ENCODE results near the gene RNU6-1.

The RNU6-1 gene

GRCh38 chr15:67820122-67820991 is 19.5 kb downstream of the RNU6-1 start:
- DNase-seq: no peak

- no peak for DNase-seq
Observed at GRCh38 chr15:67819636-67820035, 20.2 kb downstream of the RNU6-1 start.

GRCh38 chr15:67818464-67818863 is 21.4 kb downstream of the RNU6-1 start:
- no peak for DNase-seq

- no peak for DNase-seq
Observed at GRCh38 chr15:67816668-67817067, 23.2 kb downstream of the RNU6-1 start.

- DNase-seq: no peak
Observed at GRCh38 chr15:67815036-67815592, 24.7 kb downstream of the RNU6-1 start.

- DNase-seq: no peak
Observed at GRCh38 chr15:67813104-67813634, 26.7 kb downstream of the RNU6-1 start.

GRCh38 chr15:67812241-67812644 is 27.6 kb downstream of the RNU6-1 start:
- no peak for DNase-seq

- no peak for DNase-seq
Observed at GRCh38 chr15:67809866-67810265, 30.0 kb downstream of the RNU6-1 start.

GRCh38 chr15:67809441-67809840 is 30.4 kb downstream of the RNU6-1 start:
- DNase-seq: no peak

GRCh38 chr15:67808821-67809220 is 31.0 kb downstream of the RNU6-1 start:
- DNase-seq: no peak

- no peak for DNase-seq
Observed at GRCh38 chr15:67807836-67808235, 32.0 kb downstream of the RNU6-1 start.

- no peak for DNase-seq
Observed at GRCh38 chr15:67807141-67807540, 32.7 kb downstream of the RNU6-1 start.

GRCh38 chr15:67806536-67806935 is 33.3 kb downstream of the RNU6-1 start:
- DNase-seq: no peak

GRCh38 chr15:67805666-67806516 is 34.0 kb downstream of the RNU6-1 start:
- DNase-seq: no peak

GRCh38 chr15:67805008-67805665 is 34.7 kb downstream of the RNU6-1 start:
- no peak for DNase-seq

GRCh38 chr15:67803996-67804843 is 35.6 kb downstream of the RNU6-1 start:
- DNase-seq: no peak

- no peak for DNase-seq
Observed at GRCh38 chr15:67803299-67803698, 36.5 kb downstream of the RNU6-1 start.

GRCh38 chr15:67801926-67802914 is 37.6 kb downstream of the RNU6-1 start:
- DNase-seq: no peak

GRCh38 chr15:67801142-67801541 is 38.7 kb downstream of the RNU6-1 start:
- no peak for DNase-seq

- DNase-seq: no peak
Observed at GRCh38 chr15:67799801-67800205, 40.0 kb downstream of the RNU6-1 start.

All from NCI-H1436 treated with DMSO at 0.1 percent for 48 hours (cell line).